Measurements from ENCODE around the gene FGFR3.
A peak's percentile ranks its signal among the peaks of the same experiment; 100 is the strongest.

The FGFR3 gene

GRCh38 chr4:1789552-1789951, 3.5 kb upstream of the FGFR3 start:
- DNase-seq, result no peak

GRCh38 chr4:1790005-1790404, 3.1 kb upstream of the FGFR3 start:
- no peak for DNase-seq

GRCh38 chr4:1792158-1792831, 798 bp upstream of the FGFR3 start:
- DNase-seq, result no peak

GRCh38 chr4:1793496-1793840, 375 bp downstream of the FGFR3 start:
- peak; percentile 54 for DNase-seq

- DNase-seq, result peak; percentile 24
Observed at GRCh38 chr4:1793940-1794808, 1.1 kb downstream of the FGFR3 start.

GRCh38 chr4:1794809-1795298, 1.8 kb downstream of the FGFR3 start:
- peak; percentile 25 for DNase-seq

GRCh38 chr4:1795299-1796195, 2.5 kb downstream of the FGFR3 start:
- no peak for DNase-seq

GRCh38 chr4:1796486-1797204, 3.6 kb downstream of the FGFR3 start:
- DNase-seq, result no peak

- DNase-seq, result no peak
Observed at GRCh38 chr4:1797298-1797860, 4.3 kb downstream of the FGFR3 start.

- no peak for DNase-seq
Observed at GRCh38 chr4:1797861-1798579, 4.9 kb downstream of the FGFR3 start.

GRCh38 chr4:1798580-1799386, 5.7 kb downstream of the FGFR3 start:
- no peak for DNase-seq

GRCh38 chr4:1799387-1800375, 6.6 kb downstream of the FGFR3 start:
- DNase-seq, result no peak

- DNase-seq, result no peak
Observed at GRCh38 chr4:1800805-1801204, 7.7 kb downstream of the FGFR3 start.

- DNase-seq, result no peak
Observed at GRCh38 chr4:1801286-1801958, 8.3 kb downstream of the FGFR3 start.

- no peak for DNase-seq
Observed at GRCh38 chr4:1802151-1802715, 9.1 kb downstream of the FGFR3 start.

GRCh38 chr4:1802720-1803522, 9.8 kb downstream of the FGFR3 start:
- no peak for DNase-seq
